Stimulated activated CD4-positive, alpha-beta T cell treated with anti-CD3 and anti-CD28 coated beads, Interleukin-15, amount 100 ng/mL, for 24 hours (primary cell): ENCODE data around the gene MTOR.

Experiments
- DNase-seq: peaks from one replicate; pipeline ENCODE4 v3.0.0-alpha.2; 2020

MTOR gene

GRCh38 chr1:11059155-11059967 is 203.0 kb downstream of the MTOR start:
- peak; percentile 48 for DNase-seq

GRCh38 chr1:11058595-11059154 is 203.7 kb downstream of the MTOR start:
- no peak for DNase-seq

GRCh38 chr1:11058026-11058425 is 204.3 kb downstream of the MTOR start:
- no peak for DNase-seq

GRCh38 chr1:11057477-11057876 is 204.9 kb downstream of the MTOR start:
- no peak for DNase-seq
